Natural killer cell (primary cell): Measurements from ENCODE around the gene ARID5B. TPM values are rescaled to one million over a fixed set of nuclear protein-coding genes. Genes with fewer than 3 reads are reported as not detected.

ENCODE experiments used
- ATAC-seq, 3 donors: fragments of 150-1000 bp in 2 of 3; fragments of 200-7000 bp in 1 of 3; cut with Tn5 transposase; 1 replicate in 1 of 3; 2 replicates in 2 of 3; pipeline ENCODE4 v1.10.0; 2021; ENCODE audit warnings: mild to moderate bottlenecking in 2 of 3, moderate library complexity in 2 of 3
- DNase-seq, 2 donors: peaks; one replicate each; pipeline versions ENCODE4 v3.0.0 to v3.0.0-alpha.2; 2013 to 2021; ENCODE audit warnings: mixed read lengths in 1 of 2
- H3K27ac ChIP-seq: one replicate; pipeline ENCODE4 v1.5.1; 2013; ENCODE audit warnings: mild to moderate bottlenecking, low read length
- H3K27me3 ChIP-seq: one replicate; pipeline ENCODE4 v1.6.1; 2013; ENCODE audit warnings: low read length; ENCODE audit not compliant: control insufficient read depth, insufficient read depth
- H3K36me3 ChIP-seq: one replicate; pipeline ENCODE4 v1.6.1; 2013; ENCODE audit warnings: low read length; ENCODE audit not compliant: control insufficient read depth, insufficient read depth
- H3K4me1 ChIP-seq: one replicate; pipeline ENCODE4 v1.6.1; 2013; ENCODE audit warnings: low read length; ENCODE audit not compliant: control insufficient read depth, insufficient read depth
- H3K4me3 ChIP-seq: one replicate; pipeline ENCODE4 v1.5.1; 2013; ENCODE audit warnings: low read length
- H3K9me3 ChIP-seq: one replicate; pipeline ENCODE4 v1.6.1; 2013; ENCODE audit warnings: low read length; ENCODE audit not compliant: control insufficient read depth, insufficient read depth
- H3K27ac Mint-ChIP-seq, 2 donors: one replicate each; pipeline ENCODE4 v1.8.0; 2022; ENCODE audit warnings: mild to moderate bottlenecking in 2 of 2, mixed read lengths in 2 of 2, moderate library complexity in 1 of 2
- H3K27me3 Mint-ChIP-seq, 2 donors: one replicate each; pipeline ENCODE4 v1.8.0; 2022; ENCODE audit warnings: low read depth in 2 of 2, mixed read lengths in 2 of 2
- H3K36me3 Mint-ChIP-seq: one replicate; pipeline ENCODE4 v1.8.0; 2022; ENCODE audit warnings: mixed read lengths
- H3K4me1 Mint-ChIP-seq, 2 donors: one replicate each; pipeline ENCODE4 v1.8.0; 2022; ENCODE audit warnings: mixed read lengths in 2 of 2
- H3K4me3 Mint-ChIP-seq: one replicate; pipeline ENCODE4 v1.8.0; 2022; ENCODE audit warnings: mild to moderate bottlenecking, moderate library complexity, mixed read lengths
- H3K9me3 Mint-ChIP-seq, 2 donors: one replicate each; pipeline ENCODE4 v1.8.0; 2022; ENCODE audit warnings: mixed read lengths in 2 of 2
- WGBS: methylation state at CpG from one replicate; pipeline ENCODE4 v1.1.7; 2013; ENCODE audit warnings: missing lambda C conversion rate; ENCODE audit not compliant: insufficient coverage; 5-methylcytosine and 5-hydroxymethylcytosine counted together
- intact Hi-C: fragments of 100-400 bp; cut with micrococcal nuclease; formaldehyde crosslinking; loops from one replicate; pipeline ENCODE4 v1.14.2; 2022
- total RNA-seq, 4 donors: library from RNA; stranded (reverse); fragments of 120-200 nt in 1 of 4; gene quantifications; one replicate each; pipeline versions ENCODE4 v1.2.3 to v1.2.4, GENCODE V29; 2013 to 2022
- TF ChIP-seq, protein P1 (sequence below): fragments of 200-600 bp; IDR thresholded peaks from one replicate; pipeline ENCODE4 v1.8.0; 2022; ENCODE audit warnings: antibody characterized with exemption

The ARID5B gene
- total RNA-seq, 3 donors from 2014 or later (not counting 1 experiment from before 2014, with no cell fraction given) = 22.3 to 44.3 (median 31.3) TPM

DNA sequence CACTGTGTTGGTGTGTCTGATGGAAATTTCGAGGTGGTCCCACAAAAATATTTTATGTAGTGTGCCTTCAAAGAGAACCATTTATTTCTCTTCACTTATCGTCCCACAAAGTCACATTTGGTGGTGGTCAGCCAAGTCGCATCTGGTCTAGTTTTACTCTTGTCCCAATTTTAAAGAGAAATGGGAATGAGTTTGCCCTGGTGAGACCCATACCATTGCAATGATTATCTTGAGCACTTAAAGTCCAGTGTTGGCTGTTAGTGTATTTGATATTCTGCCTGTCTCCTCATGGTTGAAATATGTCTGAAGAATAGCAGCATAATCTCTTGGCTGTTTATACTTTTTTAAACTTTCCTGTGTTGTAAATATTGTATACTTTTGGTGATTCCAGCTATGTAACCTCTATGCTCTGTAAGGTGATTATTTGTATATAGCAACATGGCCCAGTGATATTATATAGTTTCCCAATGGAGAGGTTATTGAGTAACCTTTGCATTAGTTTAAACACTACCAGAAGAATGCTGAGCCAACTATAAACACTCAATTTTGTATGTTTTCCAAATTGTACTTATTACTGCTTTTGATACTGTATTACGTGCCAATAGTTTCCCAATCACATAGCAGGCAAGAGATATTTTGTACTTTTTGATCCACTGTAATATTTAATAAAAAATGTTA is 194.9 kb downstream of the ARID5B start:
- 96% methylated on average over 3 of the region's 4 CpGs for WGBS
- Mint-ChIP-seq H3K36me3 (peaks cover 21% of the 10 kb centered on the region), H3K27me3 (no peaks in the 10 kb centered on the region), H3K27ac (no peak overlapping the region), H3K4me3 (no peak overlapping the region), H3K4me1 (peaks cover 0 to 8% of the 10 kb centered on the region in 2 donors), H3K9me3 (no peaks in the 10 kb centered on the region)
- Histone ChIP-seq H3K27me3 (no peaks in the 10 kb centered on the region), H3K4me3 (no peak overlapping the region), H3K36me3 (peaks cover 27% of the 10 kb centered on the region), H3K27ac (no peak overlapping the region), H3K9me3 (no peaks in the 10 kb centered on the region), H3K4me1 (no peaks in the 10 kb centered on the region)
- intact Hi-C loops = no loop called here
- DNase-seq (no peak), ATAC-seq (no peak)
- TF ChIP-seq, protein P1, sequence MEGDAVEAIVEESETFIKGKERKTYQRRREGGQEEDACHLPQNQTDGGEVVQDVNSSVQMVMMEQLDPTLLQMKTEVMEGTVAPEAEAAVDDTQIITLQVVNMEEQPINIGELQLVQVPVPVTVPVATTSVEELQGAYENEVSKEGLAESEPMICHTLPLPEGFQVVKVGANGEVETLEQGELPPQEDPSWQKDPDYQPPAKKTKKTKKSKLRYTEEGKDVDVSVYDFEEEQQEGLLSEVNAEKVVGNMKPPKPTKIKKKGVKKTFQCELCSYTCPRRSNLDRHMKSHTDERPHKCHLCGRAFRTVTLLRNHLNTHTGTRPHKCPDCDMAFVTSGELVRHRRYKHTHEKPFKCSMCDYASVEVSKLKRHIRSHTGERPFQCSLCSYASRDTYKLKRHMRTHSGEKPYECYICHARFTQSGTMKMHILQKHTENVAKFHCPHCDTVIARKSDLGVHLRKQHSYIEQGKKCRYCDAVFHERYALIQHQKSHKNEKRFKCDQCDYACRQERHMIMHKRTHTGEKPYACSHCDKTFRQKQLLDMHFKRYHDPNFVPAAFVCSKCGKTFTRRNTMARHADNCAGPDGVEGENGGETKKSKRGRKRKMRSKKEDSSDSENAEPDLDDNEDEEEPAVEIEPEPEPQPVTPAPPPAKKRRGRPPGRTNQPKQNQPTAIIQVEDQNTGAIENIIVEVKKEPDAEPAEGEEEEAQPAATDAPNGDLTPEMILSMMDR = no peak

DNA sequence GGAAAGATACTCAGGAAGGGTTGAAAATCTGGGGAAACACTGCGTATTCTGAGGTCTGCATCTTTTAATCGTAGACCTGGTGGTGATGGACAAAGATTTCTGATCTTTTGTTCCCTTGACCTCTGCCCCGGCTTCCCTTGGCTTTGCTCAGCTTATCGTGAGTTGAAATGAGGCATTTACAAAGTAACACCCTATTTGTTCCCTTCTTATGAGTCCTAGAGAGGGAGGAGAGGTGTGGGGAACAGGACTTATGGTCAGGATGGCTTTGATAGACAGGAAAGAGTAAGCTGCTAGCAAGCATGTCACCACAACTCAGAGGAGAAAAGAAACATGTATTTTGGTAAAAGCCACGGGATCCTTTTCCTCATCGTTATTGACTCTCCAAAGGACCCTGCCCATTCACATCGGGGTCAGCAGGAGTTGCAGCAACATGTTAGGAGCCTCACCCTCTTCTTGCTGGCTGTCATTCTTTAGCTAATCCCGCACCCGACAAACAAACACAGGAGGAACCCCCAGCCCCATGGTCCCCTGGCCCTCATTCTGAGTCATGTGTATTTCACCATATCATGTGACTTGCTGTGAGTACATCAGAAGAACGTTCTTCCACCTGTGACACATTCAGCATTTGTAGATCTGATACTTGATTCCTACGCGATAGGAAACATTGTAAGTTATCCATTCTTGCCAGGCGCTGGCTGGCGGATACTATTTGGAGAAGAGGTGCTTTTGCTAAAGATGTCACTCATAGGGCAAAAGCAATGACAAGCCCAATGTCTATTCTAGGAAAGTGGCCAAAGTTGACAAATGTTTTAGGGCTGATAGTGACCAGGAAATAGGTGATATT is 197.0 kb downstream of the ARID5B start:
- Histone ChIP-seq H3K36me3 (peaks cover 7% of the 10 kb centered on the region), H3K27ac (no peak overlapping the region), H3K4me3 (no peak overlapping the region), H3K9me3 (no peaks in the 10 kb centered on the region), H3K4me1 (no peaks in the 10 kb centered on the region), H3K27me3 (no peaks in the 10 kb centered on the region)
- Mint-ChIP-seq H3K27me3 (no peaks in the 10 kb centered on the region), H3K9me3 (no peaks in the 10 kb centered on the region), H3K36me3 (peaks cover 4% of the 10 kb centered on the region), H3K4me1 (peaks cover 0 to 4% of the 10 kb centered on the region in 2 donors), H3K4me3 (no peak overlapping the region), H3K27ac (no peak overlapping the region)
- intact Hi-C loops = no loop called here
- no peak for DNase-seq
- WGBS = 86% methylated on average over 13 of the region's 14 CpGs
- TF ChIP-seq, protein P1 = no peak
- ATAC-seq = no peak

GRCh38 chr10:62099299-62099698 is 197.8 kb downstream of the ARID5B start:
- TF ChIP-seq, protein P1 = no peak
- Mint-ChIP-seq H3K27me3 (no peaks in the 10 kb centered on the region), H3K36me3 (no peaks in the 10 kb centered on the region), H3K4me1 (peaks cover 0 to 4% of the 10 kb centered on the region in 2 donors), H3K27ac (no peak overlapping the region), H3K4me3 (no peak overlapping the region), H3K9me3 (no peaks in the 10 kb centered on the region)
- Histone ChIP-seq H3K27me3 (no peaks in the 10 kb centered on the region), H3K4me1 (no peaks in the 10 kb centered on the region), H3K36me3 (no peaks in the 10 kb centered on the region), H3K9me3 (no peaks in the 10 kb centered on the region), H3K27ac (no peak overlapping the region), H3K4me3 (no peak overlapping the region)
- ATAC-seq (no peak), DNase-seq (no peak)
- intact Hi-C loops = no loop called here
- WGBS = 100% methylated on average over 2 of the region's 3 CpGs
